ENCODE data around the gene ITGAD.

ITGAD gene

DNA sequence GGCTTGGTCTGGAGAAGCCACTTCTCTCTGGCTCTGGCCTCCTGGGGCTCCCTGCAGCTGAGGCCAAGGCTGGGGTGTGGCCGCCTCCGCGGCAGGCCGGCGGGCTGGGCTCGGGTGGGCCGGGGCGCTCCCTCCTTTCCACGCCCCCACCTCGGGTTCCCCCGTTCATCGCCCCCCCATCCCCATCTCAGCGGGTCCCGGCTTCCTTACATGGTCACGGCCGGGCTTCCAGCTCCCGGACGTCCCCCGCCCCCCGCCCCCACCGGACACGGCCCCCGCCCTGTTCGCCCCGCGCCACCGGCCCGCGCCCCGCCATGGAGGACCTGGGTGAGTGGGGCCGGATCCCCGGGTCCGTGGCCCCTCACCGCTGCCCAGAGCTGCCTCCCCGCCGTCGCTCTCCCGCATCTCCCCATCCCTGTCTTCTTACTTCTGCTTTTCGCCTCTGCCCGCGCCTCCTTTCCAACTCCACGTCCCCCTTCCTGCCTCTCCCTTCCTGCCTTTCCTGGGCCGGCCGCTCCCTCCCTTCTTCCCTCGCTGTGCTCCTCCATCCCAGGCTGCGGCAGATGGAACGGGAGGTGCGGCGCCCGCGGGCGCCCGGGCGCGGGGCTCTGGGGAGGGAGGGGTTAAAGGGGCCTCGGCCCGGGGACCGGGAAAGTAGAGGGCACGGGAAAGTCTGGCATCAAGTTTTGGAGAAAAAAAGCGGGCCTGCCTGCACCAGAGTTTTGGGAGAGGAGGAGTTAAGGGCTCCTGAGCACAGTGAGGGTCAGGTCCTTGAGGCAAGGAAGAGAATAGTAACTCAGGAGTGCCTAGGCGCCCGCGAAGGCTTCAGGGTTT, 79.0 kb downstream of the ITGAD start, which contains the start of gene TGFB1I1:
TGFB1I1 (plus strand) TSS at position 278 of the 834 bp plus-strand sequence; CDS start at position 315, 37 bp downstream.
- in situ Hi-C loops (cut with MboI; ENCODE audit: low sequenced_read_pairs) = no loop called here

DNA sequence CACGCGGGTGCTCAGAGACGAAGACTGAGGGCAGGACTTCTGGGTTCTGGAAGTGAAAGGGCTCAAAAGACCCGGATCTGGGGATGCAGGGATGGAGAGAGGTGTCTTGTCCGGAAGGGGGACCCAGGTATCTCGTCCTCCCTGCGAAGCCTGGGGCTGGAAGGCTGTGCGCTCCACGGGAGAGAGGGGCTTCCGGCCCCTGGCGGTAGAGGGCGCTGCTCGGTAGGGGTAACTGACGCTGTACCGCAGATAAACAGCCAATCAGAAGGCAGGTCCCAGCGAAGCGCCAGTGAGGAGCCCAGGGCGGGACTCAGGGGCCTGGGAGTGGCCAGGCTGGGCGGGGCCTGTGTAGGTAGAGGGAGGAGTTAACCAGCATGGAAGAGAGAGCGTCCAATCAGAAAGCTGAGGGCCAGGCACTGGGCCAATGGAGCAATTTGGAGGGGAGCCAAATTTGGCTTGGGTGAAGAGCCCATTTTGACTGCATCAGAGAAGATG, 79.6 kb downstream of the ITGAD start:
- in situ Hi-C loops (cut with MboI; ENCODE audit: low sequenced_read_pairs) = no loop called here

DNA sequence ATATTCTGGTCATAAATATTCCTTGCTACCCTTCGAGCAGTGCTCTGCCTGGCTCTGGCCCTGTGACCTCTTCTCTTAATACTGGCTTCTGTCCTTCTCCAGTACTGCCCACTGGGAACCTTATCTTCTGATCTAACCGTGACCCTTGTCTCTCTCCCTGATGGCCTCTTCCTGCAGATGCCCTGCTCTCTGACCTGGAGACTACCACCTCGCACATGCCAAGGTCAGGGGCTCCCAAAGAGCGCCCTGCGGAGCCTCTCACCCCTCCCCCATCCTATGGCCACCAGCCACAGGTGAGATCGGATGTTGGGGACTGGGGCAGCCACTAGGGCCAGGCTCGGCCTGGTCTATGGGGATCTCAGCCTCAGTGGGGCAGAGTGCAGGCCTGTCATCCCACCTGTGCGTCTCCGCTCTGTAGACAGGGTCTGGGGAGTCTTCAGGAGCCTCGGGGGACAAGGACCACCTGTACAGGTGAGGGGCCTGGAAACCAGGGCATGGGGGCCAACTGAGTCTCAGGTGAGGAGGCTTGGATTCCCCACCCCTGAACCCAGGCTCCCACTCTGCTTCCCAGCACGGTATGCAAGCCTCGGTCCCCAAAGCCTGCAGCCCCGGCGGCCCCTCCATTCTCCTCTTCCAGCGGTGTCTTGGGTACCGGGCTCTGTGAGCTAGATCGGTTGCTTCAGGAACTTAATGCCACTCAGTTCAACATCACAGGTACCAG, 80.3 kb downstream of the ITGAD start:
- in situ Hi-C loops (cut with MboI; ENCODE audit: low sequenced_read_pairs) = no loop called here

- in situ Hi-C loops (cut with MboI; ENCODE audit: low sequenced_read_pairs) = no loop called here
Measured at GRCh38 chr16:31474173-31474714, 81.1 kb downstream of the ITGAD start.

- in situ Hi-C loops (cut with MboI; ENCODE audit: low sequenced_read_pairs) = no loop called here
Measured at GRCh38 chr16:31474773-31475738, 81.9 kb downstream of the ITGAD start.

- in situ Hi-C loops (cut with MboI; ENCODE audit: low sequenced_read_pairs) = no loop called here
Measured at GRCh38 chr16:31475946-31476302, 82.8 kb downstream of the ITGAD start.

Measured in HL-60/S4 (cell line).